Osteoblast (primary cell): ENCODE measurements around the gene TP73. TPM values are rescaled to one million over a fixed set of nuclear protein-coding genes. Genes with fewer than 3 reads are reported as not detected.

ENCODE experiments used
- DNase-seq: peaks from one replicate; pipeline ENCODE4 v3.0.0; 2011; ENCODE audit warnings: low spot score, mixed read lengths; ENCODE audit not compliant: insufficient read length; ENCODE audit errors: missing footprints
- H2AFZ ChIP-seq: 2 replicates; pipeline ENCODE4 v1.6.0; 2011; ENCODE audit warnings: mild to moderate bottlenecking, low read length
- H3K27ac ChIP-seq: 2 replicates; pipeline ENCODE4 v1.5.1; 2011; ENCODE audit warnings: mild to moderate bottlenecking, low read depth, low read length, moderate library complexity
- H3K27me3 ChIP-seq: 2 replicates; pipeline ENCODE4 v1.6.0; 2012; ENCODE audit warnings: mild to moderate bottlenecking, control low read depth, inconsistent platforms, low read length, moderate library complexity; ENCODE audit not compliant: insufficient read depth
- H3K36me3 ChIP-seq: 2 replicates; pipeline ENCODE4 v1.5.1; 2011; ENCODE audit warnings: mild to moderate bottlenecking, low read length, control low read depth, moderate library complexity; ENCODE audit not compliant: insufficient read depth
- H3K4me1 ChIP-seq: 2 replicates; pipeline ENCODE4 v1.5.1; 2011; ENCODE audit warnings: mild to moderate bottlenecking, low read length, control low read depth, moderate library complexity; ENCODE audit not compliant: insufficient read depth
- H3K4me2 ChIP-seq: 2 replicates; pipeline ENCODE4 v1.6.0; 2011; ENCODE audit warnings: mild to moderate bottlenecking, low read length; ENCODE audit not compliant: insufficient read depth
- H3K4me3 ChIP-seq: fragments of 200-600 bp; sonication (generic); 3 replicates; pipeline ENCODE4 v1.5.1; 2012; ENCODE audit warnings: mild to moderate bottlenecking, low read length, inconsistent platforms; ENCODE audit not compliant: insufficient read depth
- H3K79me2 ChIP-seq: 2 replicates; pipeline ENCODE4 v1.6.0; 2012; ENCODE audit warnings: mild to moderate bottlenecking, low read length, control low read depth, inconsistent platforms; ENCODE audit not compliant: insufficient read depth
- H3K9me3 ChIP-seq: 2 replicates; pipeline ENCODE4 v1.5.1; 2011; ENCODE audit warnings: low read depth, low read length, control low read depth
- H4K20me1 ChIP-seq: 2 replicates; pipeline ENCODE4 v1.6.0; 2012; ENCODE audit warnings: mild to moderate bottlenecking, low read length, control low read depth; ENCODE audit not compliant: insufficient read depth
- CTCF ChIP-seq: IDR thresholded peaks from 2 replicates; pipeline ENCODE4 v1.5.1; 2011; ENCODE audit warnings: mild to moderate bottlenecking, low read depth, low read length, moderate library complexity; ENCODE audit errors: extremely low read depth
- total RNA-seq: library from RNA; depleted of rRNA; stranded (reverse); fragments of >200 nt; gene quantifications from 2 replicates; pipeline ENCODE4 v1.2.3, GENCODE V29; 2012

Gene TP73
- total RNA-seq, 1 donor = not detected

- Histone ChIP-seq H2AFZ (no peak overlapping the region), H3K4me1 (no peaks in the 10 kb centered on the region), H3K4me3 (no peak overlapping the region), H3K79me2 (no peaks in the 10 kb centered on the region), H3K9me3 (no peaks in the 10 kb centered on the region), H3K27ac (no peak overlapping the region), H4K20me1 (no peaks in the 10 kb centered on the region), H3K4me2 (no peak overlapping the region), H3K27me3 (no peaks in the 10 kb centered on the region), H3K36me3 (no peaks in the 10 kb centered on the region)
- TF ChIP-seq CTCF = no peak
- DNase-seq = no peak
Observed at GRCh38 chr1:3676581-3677470, 24.5 kb downstream of the TP73 start.

GRCh38 chr1:3677484-3677883 is 25.2 kb downstream of the TP73 start:
- Histone ChIP-seq H3K27ac (no peak overlapping the region), H3K27me3 (no peaks in the 10 kb centered on the region), H3K4me1 (no peaks in the 10 kb centered on the region), H3K4me2 (no peak overlapping the region), H3K79me2 (no peaks in the 10 kb centered on the region), H2AFZ (no peak overlapping the region), H3K4me3 (no peak overlapping the region), H3K36me3 (no peaks in the 10 kb centered on the region), H4K20me1 (no peaks in the 10 kb centered on the region), H3K9me3 (no peaks in the 10 kb centered on the region)
- DNase-seq = no peak
- no peak for TF ChIP-seq CTCF

- H3K79me2 ChIP-seq = no peaks in the 10 kb centered on the region
- no peak overlapping the region for H3K4me2 ChIP-seq
- no peaks in the 10 kb centered on the region for H4K20me1 ChIP-seq
- no peak for TF ChIP-seq CTCF
- H3K36me3 ChIP-seq = no peaks in the 10 kb centered on the region
- no peaks in the 10 kb centered on the region for H3K27me3 ChIP-seq
- H3K27ac ChIP-seq = no peak overlapping the region
- H3K9me3 ChIP-seq = no peaks in the 10 kb centered on the region
- DNase-seq = no peak
- no peaks in the 10 kb centered on the region for H3K4me1 ChIP-seq
- H2AFZ ChIP-seq = no peak overlapping the region
- no peak overlapping the region for H3K4me3 ChIP-seq
Observed at GRCh38 chr1:3678361-3679097, 26.2 kb downstream of the TP73 start.

- H3K4me1 ChIP-seq = no peaks in the 10 kb centered on the region
- no peak overlapping the region for H3K4me2 ChIP-seq
- no peak overlapping the region for H3K4me3 ChIP-seq
- H3K27me3 ChIP-seq = no peaks in the 10 kb centered on the region
- no peak for TF ChIP-seq CTCF
- DNase-seq = no peak
- no peak overlapping the region for H2AFZ ChIP-seq
- no peaks in the 10 kb centered on the region for H3K9me3 ChIP-seq
- no peaks in the 10 kb centered on the region for H3K79me2 ChIP-seq
- no peaks in the 10 kb centered on the region for H3K36me3 ChIP-seq
- H4K20me1 ChIP-seq = no peaks in the 10 kb centered on the region
- H3K27ac ChIP-seq = no peak overlapping the region
Observed at GRCh38 chr1:3679098-3679555, 26.8 kb downstream of the TP73 start.
